Activated CD4-positive, alpha-beta T cell treated with anti-CD3 and anti-CD28 coated beads for 36 hours (primary cell): Measurements from ENCODE around the gene ZNF766. TPM values are rescaled to one million over a fixed set of nuclear protein-coding genes. Genes with fewer than 3 reads are reported as not detected.
A peak's percentile ranks its signal among the peaks of the same experiment; 100 is the strongest.
"Not testable (repeated sequence)": the region's sequence is repeated elsewhere in the genome, so short reads cannot be mapped to it uniquely, and the experiment has no call there.

Experiments used
- ATAC-seq: fragments of 200-7000 bp; cut with Tn5 transposase; one replicate; pipeline ENCODE4 v1.10.0; 2021; ENCODE audit warnings: mild to moderate bottlenecking, moderate library complexity
- CTCF ChIA-PET: fragments of 350-600 bp; sonication (Branson Sonifier 250); formaldehyde crosslinking; loops from one replicate; lab custom pipeline; 2021; ENCODE audit warnings: antibody characterized with exemption; lab: Charles Lee
- POLR2A ChIA-PET: fragments of 350-600 bp; sonication (Branson Sonifier 250); formaldehyde crosslinking; loops from one replicate; lab custom pipeline; 2021; ENCODE audit warnings: antibody characterized with exemption, inconsistent platforms; lab: Charles Lee
- DNase-seq: peaks from one replicate; pipeline ENCODE4 v3.0.0-alpha.2; 2020
- H3K27ac Mint-ChIP-seq: one replicate; pipeline ENCODE4 v1.8.0; 2021; ENCODE audit warnings: mixed read lengths
- H3K27me3 Mint-ChIP-seq: one replicate; pipeline ENCODE4 v1.8.0; 2021; ENCODE audit warnings: mixed read lengths
- H3K36me3 Mint-ChIP-seq: one replicate; pipeline ENCODE4 v1.8.0; 2021; ENCODE audit warnings: low read depth, mixed read lengths
- H3K4me1 Mint-ChIP-seq: one replicate; pipeline ENCODE4 v1.8.0; 2021; ENCODE audit warnings: mixed read lengths
- H3K4me3 Mint-ChIP-seq: one replicate; pipeline ENCODE4 v1.8.0; 2021; ENCODE audit warnings: mild to moderate bottlenecking, moderate library complexity, mixed read lengths
- H3K9me3 Mint-ChIP-seq: one replicate; pipeline ENCODE4 v1.8.0; 2021; ENCODE audit warnings: low read depth, mixed read lengths
- intact Hi-C, 2 experiments: fragments of 100-400 bp; cut with DNase I in 1 of 2; cut with micrococcal nuclease in 1 of 2; formaldehyde crosslinking; loops; one replicate each; pipeline versions ENCODE4 v1.14.2 to v1.15.1; 2022 to 2024; cut with DNase I, micrococcal nuclease
- total RNA-seq, 2 experiments: library from RNA; stranded (reverse); gene quantifications; one replicate each; pipeline ENCODE4 v1.2.3, GENCODE V29; 2021

ZNF766 gene
- total RNA-seq, 2 experiments from 2014 or later = 28.6 to 34.2 TPM

DNA sequence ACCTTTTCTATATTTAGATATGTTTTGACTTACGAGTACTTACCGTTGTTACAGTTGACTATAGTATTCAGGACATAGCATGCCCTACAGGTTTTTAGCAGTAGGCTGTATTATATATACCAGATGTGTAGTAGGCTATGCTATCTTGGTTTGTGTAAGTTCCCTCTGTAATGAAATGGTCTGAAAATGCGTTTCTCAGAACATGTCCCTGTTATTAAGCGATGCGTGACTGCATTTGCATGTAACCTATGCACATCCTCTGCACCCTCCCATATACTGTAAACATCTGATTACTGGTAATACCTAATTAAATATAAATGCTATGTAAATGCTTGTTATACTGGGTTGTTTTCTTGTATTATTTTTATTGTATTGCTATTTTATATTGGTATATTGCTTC is 6.6 kb downstream of the ZNF766 start:
- Mint-ChIP-seq H3K4me3 (no peak overlapping the region), H3K27me3 (no peaks in the 10 kb centered on the region), H3K27ac (no peak overlapping the region), H3K36me3 (peaks cover 79% of the 10 kb centered on the region), H3K4me1 (peaks cover 39% of the 10 kb centered on the region), H3K9me3 (peaks cover 39% of the 10 kb centered on the region)
- POLR2A ChIA-PET = no interaction called here
- ATAC-seq (no peak), DNase-seq (no peak)
- CTCF ChIA-PET = no interaction called here
- intact Hi-C loops = no loop called here

DNA sequence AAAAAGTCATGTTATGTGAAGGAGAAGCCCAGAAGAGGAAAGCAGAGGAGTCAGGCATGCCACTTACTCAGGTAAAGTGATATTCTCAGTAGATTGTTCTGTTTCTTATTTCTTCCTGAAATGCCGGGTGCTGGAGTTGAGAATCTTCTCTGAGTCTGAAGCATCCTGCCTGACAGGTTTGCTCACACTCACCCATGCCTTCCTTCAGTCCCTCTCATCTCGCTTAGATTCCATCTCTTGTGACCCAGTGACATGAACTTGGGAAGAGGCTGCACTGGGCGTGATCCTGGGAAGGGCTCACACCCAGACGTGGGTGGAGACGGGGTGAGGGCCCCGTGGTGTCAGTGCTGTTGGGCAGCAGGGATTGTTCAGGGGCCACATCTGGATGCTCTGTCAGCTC is 8.1 kb downstream of the ZNF766 start:
- H3K9me3 Mint-ChIP-seq = peaks cover 36% of the 10 kb centered on the region

DNA sequence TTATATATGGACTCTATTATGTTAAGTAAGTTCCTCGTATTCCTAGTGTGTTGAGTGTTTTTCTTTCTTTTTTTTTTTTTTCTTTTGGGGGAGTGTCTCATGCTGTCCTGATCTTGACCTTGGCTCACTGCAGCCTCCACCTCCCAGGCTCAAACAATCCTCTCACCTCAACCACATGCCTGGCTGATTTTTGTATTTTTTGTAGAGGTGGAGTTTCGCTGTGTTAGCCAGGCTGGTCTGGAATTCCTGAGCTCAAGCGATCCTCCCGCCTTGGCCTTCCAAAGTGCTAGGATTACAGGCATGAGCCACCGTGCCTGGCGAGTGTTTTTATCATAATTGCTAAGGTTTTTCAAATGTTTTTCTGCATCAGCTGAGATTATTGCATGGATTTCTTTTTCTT is 16.9 kb downstream of the ZNF766 start:
- Mint-ChIP-seq H3K36me3 (peaks cover 94% of the 10 kb centered on the region), H3K27ac (no peak overlapping the region), H3K27me3 (no peaks in the 10 kb centered on the region), H3K4me3 (no peak overlapping the region), H3K9me3 (peaks cover 48% of the 10 kb centered on the region), H3K4me1 (no peaks in the 10 kb centered on the region)
- intact Hi-C loops = no loop called here
- DNase-seq = no peak
- ChIA-PET CTCF (no interaction called here), POLR2A (interaction anchor here (0.6 kb wide), 1 partner anchor 63 kb away, joined by 10 read pairs; no protein-coding TSS in a partner anchor)
- no peak for ATAC-seq

More for the DNA sequence above, 8.1 kb downstream of the ZNF766 start:
- Mint-ChIP-seq H3K36me3 (peaks cover 80% of the 10 kb centered on the region), H3K4me1 (peaks cover 29% of the 10 kb centered on the region), H3K4me3 (no peak overlapping the region), H3K27me3 (no peaks in the 10 kb centered on the region), H3K27ac (no peak overlapping the region)
- intact Hi-C loops = no loop called here
- DNase-seq (no peak), ATAC-seq (no peak)
- CTCF ChIA-PET = no interaction called here
- POLR2A ChIA-PET = no interaction called here

DNA sequence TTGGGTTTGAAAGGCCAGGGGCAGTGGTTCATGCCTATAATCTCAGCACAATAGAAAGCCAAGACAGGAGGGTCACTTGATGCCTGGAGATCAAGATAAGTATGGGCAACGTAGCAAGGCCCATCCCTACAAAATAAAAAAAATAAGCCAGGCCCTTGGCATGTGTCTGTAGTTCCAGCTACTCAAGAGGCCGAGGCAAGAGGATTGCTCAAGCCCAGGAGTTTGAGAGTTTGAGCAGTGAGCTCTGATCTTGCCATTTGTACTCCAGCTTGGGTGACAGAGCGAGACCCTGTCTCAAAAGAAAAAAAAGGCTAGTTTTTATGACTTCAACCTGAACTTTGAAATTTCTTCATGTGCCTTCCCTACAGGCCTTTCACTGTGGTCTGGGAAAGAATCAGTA is 22.4 kb downstream of the ZNF766 start:
- ATAC-seq = no peak
- DNase-seq = no peak
- no peak overlapping the region for H3K4me3 Mint-ChIP-seq
- no peak overlapping the region for H3K27ac Mint-ChIP-seq
- H3K27me3 Mint-ChIP-seq = no peaks in the 10 kb centered on the region
- intact Hi-C loops = no loop called here
- peaks cover 40% of the 10 kb centered on the region for H3K9me3 Mint-ChIP-seq
- CTCF ChIA-PET = no interaction called here
- peaks cover 72% of the 10 kb centered on the region for H3K36me3 Mint-ChIP-seq
- H3K4me1 Mint-ChIP-seq = peaks cover 4% of the 10 kb centered on the region
- POLR2A ChIA-PET = no interaction called here

DNA sequence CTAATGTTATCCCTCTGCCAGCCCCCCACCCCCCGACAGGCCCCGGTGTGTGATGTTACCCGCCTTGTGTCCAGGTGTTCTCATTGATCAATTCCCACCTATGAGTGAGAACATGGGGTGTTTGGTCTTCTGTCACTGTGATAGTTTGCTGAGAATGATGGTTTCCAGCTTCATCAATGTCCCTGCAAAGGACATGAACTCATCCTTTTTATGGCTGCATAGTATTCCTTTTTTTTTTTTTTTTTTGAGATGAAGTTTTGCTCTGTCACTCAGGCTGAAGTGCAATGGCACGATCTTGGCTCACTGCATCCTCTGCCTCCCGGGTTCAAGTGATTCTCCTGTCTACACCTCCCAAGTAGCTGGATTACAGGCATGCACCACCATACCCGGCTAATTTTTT is 23.6 kb downstream of the ZNF766 start:
- intact Hi-C loops, CTCF ChIA-PET, H3K27me3 Mint-ChIP-seq, H3K4me3 Mint-ChIP-seq, DNase-seq, ATAC-seq, H3K27ac Mint-ChIP-seq, POLR2A ChIA-PET: not testable (repeated sequence)
- Mint-ChIP-seq H3K36me3 (peaks cover 69% of the 10 kb centered on the region), H3K9me3 (peaks cover 37% of the 10 kb centered on the region), H3K4me1 (peaks cover 13% of the 10 kb centered on the region)

DNA sequence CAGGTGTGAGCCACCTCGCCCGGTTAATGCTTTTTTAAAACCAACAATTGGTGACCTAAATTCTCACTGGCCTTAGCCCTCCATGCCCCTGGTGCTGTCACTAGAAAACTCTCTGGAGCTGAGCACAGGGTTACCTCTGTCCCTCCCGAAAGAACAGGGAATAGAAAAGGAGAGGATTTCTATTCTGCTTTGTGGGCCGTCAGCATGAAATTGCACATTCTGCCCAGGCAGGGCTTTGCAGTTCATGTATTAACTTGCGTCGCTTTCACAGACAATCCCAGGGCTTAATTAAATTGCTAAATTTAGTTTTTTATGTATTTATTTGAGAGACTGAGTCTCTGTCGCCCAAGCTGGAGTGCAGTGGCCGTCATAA is 27.0 kb downstream of the ZNF766 start:
- Mint-ChIP-seq H3K36me3 (peaks cover 73% of the 10 kb centered on the region), H3K4me1 (peaks cover 18% of the 10 kb centered on the region), H3K27ac (peak overlapping the region; percentile 25), H3K27me3 (no peaks in the 10 kb centered on the region), H3K4me3 (peak overlapping the region; percentile 68), H3K9me3 (peaks cover 34% of the 10 kb centered on the region)
- ChIA-PET CTCF (no interaction called here), POLR2A (interaction anchor here (0.6 kb wide), 2 partner anchors 520 to 866 kb away, joined by 4 to 5 read pairs; no protein-coding TSS in a partner anchor)
- intact Hi-C loops = no loop called here
- no peak for DNase-seq
- ATAC-seq = peak; percentile 13

DNA sequence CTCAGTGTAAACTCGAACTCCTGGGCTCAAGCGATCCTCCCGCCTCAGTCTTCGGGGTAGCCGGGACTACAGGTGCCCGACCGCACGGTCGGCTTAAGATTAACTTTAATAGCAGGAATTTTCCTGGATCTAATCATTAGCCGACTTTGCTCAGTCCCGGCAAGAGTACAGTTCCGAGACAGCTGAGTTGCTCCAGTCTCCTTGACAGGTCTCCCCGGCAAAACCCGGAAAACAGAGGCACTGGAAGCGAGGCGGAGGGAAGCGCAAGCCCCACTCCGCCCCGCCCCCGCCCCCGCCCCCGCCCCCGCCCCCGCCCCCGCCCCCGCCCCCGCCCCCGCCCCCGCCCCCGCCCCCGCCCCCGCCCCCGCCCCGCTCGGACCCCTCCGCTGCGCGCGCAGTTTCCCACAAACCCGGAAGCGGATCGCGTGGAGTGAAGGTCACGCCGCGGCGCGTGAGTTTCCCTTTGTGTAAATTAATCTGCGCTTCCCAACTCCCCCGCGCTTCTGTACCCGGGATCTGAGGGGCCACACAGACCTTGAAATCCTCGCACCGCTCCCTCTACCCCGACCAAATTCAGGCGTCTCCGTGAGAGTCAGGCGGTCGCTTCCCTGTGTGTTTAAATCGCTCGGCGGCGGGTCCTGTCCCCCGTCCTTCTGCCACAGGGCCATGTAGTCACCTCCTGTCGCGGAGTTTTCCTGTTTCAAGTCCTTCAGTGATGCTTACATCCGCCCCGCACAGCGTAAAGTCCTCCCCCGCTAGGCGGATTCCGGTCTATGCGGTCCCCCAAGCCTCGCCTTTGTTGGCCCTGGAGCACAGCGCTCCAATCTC is 27.6 kb downstream of the ZNF766 start, which contains the start of gene ZNF480:
ZNF480 (plus strand) TSS at position 397 of the 828 bp plus-strand sequence. CDS start 3,244 bp downstream, outside the sequence.
- ATAC-seq (peak; percentile 92), DNase-seq (peak; percentile 78)
- POLR2A ChIA-PET = interaction anchor here (0.6 kb wide), 1 partner anchor 519 kb away, joined by 5 read pairs; no protein-coding TSS in a partner anchor
- peaks cover 74% of the 10 kb centered on the region for H3K36me3 Mint-ChIP-seq
- intact Hi-C loops = loop anchor here in 1 of 2 experiments (1.0 kb wide), 1 partner anchor 28 kb away; the partner anchor contains the start of gene ZNF766
- H3K4me1 Mint-ChIP-seq = peaks cover 18% of the 10 kb centered on the region
- H3K9me3 Mint-ChIP-seq = peaks cover 36% of the 10 kb centered on the region
- no peaks in the 10 kb centered on the region for H3K27me3 Mint-ChIP-seq
- H3K27ac Mint-ChIP-seq = peak within 1 kb of the TSS; percentile 98
- H3K4me3 Mint-ChIP-seq = peak within 1 kb of the TSS; percentile 90
- CTCF ChIA-PET = no interaction called here

DNA sequence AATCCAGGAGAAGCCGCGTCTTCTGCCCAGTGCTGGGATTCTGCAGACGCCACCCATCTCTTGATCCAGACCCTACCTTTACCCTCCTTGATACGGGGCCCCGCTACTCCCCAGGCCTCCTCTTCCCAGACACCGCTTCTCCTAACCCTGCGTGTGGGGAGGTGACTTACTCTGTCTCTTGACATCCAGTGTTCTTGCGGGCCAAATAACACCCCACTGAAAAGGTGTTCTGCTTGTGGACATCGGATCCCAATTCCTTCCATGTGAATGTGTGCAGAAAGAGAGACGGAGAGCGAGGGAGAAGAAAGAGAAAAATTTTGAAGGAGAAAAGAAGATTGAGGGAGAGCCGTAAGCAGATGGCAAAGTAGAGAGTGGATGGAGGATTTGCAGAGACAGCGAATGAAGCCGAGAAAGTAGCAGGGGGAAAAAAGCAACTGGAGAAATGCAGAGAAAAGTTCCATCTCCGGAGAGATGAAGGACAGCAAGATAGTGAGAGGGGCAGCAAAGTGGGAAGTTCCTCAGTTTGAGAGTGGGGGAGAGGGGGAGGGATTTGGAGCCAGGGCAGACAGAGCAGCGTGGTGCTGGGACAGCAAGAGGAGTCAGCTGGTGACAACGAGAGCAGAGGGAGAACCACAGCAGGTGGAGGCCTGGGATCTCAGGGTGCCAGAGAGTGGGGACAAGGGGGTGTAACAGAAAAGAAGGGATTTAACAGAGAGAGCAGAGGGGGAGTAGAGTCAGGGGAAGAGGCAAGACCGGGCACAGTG is 28.4 kb downstream of the ZNF766 start:
- intact Hi-C loops = loop anchor here in 1 of 2 experiments (1.0 kb wide), 1 partner anchor 28 kb away; the partner anchor contains the start of gene ZNF766
- Mint-ChIP-seq H3K27ac (peak overlapping the region; percentile 98), H3K9me3 (peaks cover 38% of the 10 kb centered on the region), H3K36me3 (peaks cover 75% of the 10 kb centered on the region), H3K4me3 (peak overlapping the region; percentile 90), H3K4me1 (peaks cover 18% of the 10 kb centered on the region), H3K27me3 (no peaks in the 10 kb centered on the region)
- ChIA-PET POLR2A (no interaction called here), CTCF (no interaction called here)
- DNase-seq = peak; percentile 9
- ATAC-seq = peak; percentile 54

DNA sequence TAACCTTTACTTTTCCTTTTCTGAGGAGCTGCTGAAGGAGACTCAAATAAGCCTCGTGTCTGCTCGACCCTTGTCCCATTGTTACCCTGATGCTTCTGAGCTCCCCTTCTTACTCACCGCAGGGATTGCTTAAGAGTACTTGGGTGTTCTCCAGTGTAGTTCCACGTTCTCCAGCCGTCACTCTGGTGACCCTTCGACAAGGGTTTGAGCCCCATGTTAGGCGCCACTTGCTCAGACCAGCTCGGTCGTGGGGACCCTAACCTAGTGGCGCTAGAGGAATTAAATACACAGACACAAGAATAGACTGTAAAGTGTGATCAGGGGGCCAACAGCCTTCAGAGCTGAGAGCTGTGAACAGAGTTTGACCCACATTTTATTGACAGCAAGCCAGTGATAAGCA is 37.9 kb downstream of the ZNF766 start:
- H3K36me3 Mint-ChIP-seq = peaks cover 86% of the 10 kb centered on the region
- no peaks in the 10 kb centered on the region for H3K27me3 Mint-ChIP-seq
- intact Hi-C loops = no loop called here
- H3K4me3 Mint-ChIP-seq = no peak overlapping the region
- no peaks in the 10 kb centered on the region for H3K4me1 Mint-ChIP-seq
- no peak overlapping the region for H3K27ac Mint-ChIP-seq
- H3K9me3 Mint-ChIP-seq = peaks cover 48% of the 10 kb centered on the region
- peak; percentile 7 for DNase-seq
- POLR2A ChIA-PET = interaction anchor here (0.6 kb wide), 1 partner anchor 40 kb away, joined by 3 read pairs; no protein-coding TSS in a partner anchor
- CTCF ChIA-PET = interaction anchor here (1.1 kb wide), 1 partner anchor 26 kb away, joined by 3 read pairs; no protein-coding TSS in a partner anchor
- ATAC-seq = no peak

DNA sequence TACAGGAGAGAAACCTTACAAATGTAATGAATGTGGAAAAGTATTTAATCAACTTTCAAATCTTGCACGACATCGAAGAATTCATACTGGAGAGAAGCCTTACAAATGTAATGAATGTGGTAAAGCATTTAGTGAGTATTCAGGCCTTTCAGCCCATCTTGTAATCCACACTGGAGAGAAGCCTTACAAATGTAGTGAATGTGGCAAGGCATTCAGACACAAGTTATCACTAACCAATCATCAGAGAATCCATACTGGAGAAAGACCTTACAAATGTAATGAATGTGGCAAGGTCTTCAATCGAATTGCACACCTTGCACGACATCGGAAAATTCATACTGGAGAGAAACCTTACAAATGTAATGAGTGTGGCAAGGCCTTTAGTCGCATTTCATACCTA is 53.0 kb downstream of the ZNF766 start:
- ChIA-PET CTCF (no interaction called here), POLR2A (no interaction called here)
- Mint-ChIP-seq H3K36me3 (peaks cover 68% of the 10 kb centered on the region), H3K27ac (no peak overlapping the region), H3K4me3 (no peak overlapping the region), H3K27me3 (no peaks in the 10 kb centered on the region), H3K4me1 (no peaks in the 10 kb centered on the region), H3K9me3 (peaks cover 68% of the 10 kb centered on the region)
- DNase-seq (no peak), ATAC-seq (no peak)
- intact Hi-C loops = no loop called here

DNA sequence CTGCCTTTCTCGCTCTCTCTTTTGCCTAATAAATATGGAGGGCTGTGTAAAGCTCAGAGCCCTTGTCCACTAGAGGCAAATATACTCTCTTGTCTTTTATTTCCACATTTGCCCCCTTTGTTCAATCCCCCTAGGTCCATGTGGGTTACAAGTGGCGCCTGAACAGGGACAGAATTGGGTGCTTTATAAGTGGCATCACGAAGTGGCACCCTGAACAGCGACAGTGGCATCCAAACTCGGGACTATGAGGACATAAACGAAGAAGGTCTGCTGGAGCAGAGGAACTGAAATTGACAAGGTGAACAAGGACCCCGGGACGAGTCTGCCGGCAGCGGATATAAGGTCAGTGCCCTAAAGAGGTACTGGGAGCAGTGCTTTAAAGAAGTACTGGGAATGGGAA is 62.4 kb downstream of the ZNF766 start:
- Mint-ChIP-seq H3K9me3 (peaks cover 44% of the 10 kb centered on the region), H3K4me1 (peaks cover 2% of the 10 kb centered on the region), H3K36me3 (peaks cover 23% of the 10 kb centered on the region), H3K27ac (no peak overlapping the region), H3K4me3 (no peak overlapping the region), H3K27me3 (no peaks in the 10 kb centered on the region)
- ChIA-PET POLR2A (no interaction called here), CTCF (no interaction called here)
- no peak for ATAC-seq
- intact Hi-C loops = no loop called here
- no peak for DNase-seq
